GM21515 (cell line): ENCODE measurements around the gene COX7C.

Experiments
- ATAC-seq: cut with Tn5 transposase; IDR thresholded peaks from one replicate; pipeline ENCODE4 v1.9.1; 2021; ENCODE audit not compliant: unreplicated experiment

COX7C gene

DNA sequence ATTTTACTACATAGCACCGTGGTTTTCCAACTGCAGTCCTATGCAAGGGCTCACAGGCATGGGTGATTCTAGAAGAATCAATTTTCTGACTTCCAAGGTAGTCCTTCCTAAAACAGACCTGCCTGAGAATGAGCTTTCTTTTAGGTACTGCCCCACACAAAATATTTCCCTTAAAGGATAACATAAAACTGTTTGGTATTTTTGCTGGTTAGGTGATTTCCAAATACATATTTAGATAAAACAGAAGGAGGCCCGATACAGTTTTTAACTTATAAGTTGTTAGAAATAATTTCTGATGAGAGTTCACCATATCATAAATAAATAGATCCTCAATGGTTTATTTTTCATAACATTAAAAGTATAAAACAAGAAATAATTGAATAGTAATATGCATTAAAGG, 46.4 kb downstream of the COX7C start:
- no peak for ATAC-seq

DNA sequence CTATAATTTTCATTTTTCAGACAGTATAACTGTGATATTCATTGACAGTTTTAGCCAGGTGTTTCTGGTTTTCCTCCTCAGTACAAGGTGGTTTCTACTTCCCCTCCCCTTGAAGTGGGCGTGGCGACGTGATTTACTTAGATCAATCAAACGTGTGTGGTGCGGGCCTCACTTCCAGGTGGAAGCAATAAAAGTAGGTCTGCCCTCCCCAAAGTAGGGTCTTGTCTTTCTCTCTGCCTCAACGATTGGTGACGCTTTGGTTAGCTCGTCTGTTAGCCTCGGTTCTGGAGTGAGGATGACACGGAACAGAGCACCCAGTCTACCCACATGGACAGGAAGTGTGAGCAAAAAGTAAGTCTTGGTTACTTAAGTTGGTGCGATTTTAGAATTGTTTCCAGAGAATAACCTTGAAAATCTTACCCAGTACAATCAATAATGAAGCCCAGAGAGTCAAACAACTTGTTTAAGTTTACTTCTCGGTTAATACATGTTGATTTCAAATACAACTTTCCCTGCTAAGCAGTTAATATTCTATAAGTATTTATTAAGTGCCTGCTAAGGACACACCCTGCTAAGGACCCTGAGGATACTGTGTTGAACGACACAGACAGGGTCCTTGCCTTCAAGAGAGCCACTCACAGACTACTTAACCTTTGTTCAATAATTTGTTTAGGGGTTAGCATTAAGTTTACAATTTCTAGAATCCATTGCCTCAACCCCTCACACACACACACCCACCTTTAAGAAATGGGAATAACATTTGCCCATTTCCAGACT, 48.4 kb downstream of the COX7C start:
- ATAC-seq = no peak

DNA sequence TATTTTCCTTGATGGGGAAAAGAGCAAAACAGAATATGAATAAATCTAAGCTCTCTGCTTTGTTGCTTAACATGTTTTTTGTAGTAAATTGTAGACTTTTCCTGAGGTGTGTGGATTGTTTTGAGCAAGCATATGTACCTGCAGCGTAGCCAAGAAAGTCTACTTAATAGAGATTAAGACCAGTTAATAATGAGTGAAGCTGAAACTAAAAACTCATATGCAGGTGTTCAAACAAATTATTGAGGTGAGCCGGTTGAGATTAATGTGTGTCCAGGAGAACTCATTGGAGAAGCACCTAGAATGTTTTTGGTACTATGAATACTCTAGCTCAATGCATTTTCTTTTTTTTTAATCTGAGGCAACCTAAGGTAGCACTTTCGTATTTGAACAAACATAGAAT, 49.2 kb downstream of the COX7C start:
- no peak for ATAC-seq
